K562 (cell line): Measurements from ENCODE around the gene NHLH1. TPM values are rescaled to one million over a fixed set of nuclear protein-coding genes. Genes with fewer than 3 reads are reported as not detected.

Experiments
- CREM ChIP-seq: IDR thresholded peaks from 2 replicates; pipeline ENCODE4 v1.6.1; 2014; ENCODE audit warnings: antibody characterized with exemption, low read depth
- E2F8 ChIP-seq: fragments of 450-650 bp; IDR thresholded peaks from 2 replicates; pipeline ENCODE4 v1.7.1; 2018; ENCODE audit warnings: mild to moderate bottlenecking, low read depth; ENCODE audit not compliant: partially characterized antibody
- ID3 ChIP-seq, 2 experiments: fragments of 250-450 bp in 1 of 2; fragments of 450-650 bp in 1 of 2; sonication (Bioruptor Pico) in 1 of 2; IDR thresholded peaks; 2 replicates each; pipeline versions ENCODE4 v1.6.1 to v1.8.0; 2016 to 2021; ENCODE audit warnings: mild to moderate bottlenecking in 2 of 2, moderate library complexity in 2 of 2, missing compliant biosample characterization in 1 of 2, missing genetic modification characterization in 1 of 2
- JUND ChIP-seq, 2 experiments: IDR thresholded peaks; 2 replicates in 1 of 2; 3 replicates in 1 of 2; pipeline ENCODE4 v1.6.1; 2011; ENCODE audit warnings: borderline replicate concordance in 2 of 2, low read depth in 2 of 2, low read length in 2 of 2, improper control_type of control experiment in 1 of 2, missing biosample characterization in 1 of 2, missing genetic modification characterization in 1 of 2, missing genetic modification reagents in 1 of 2
- MCM5 ChIP-seq: fragments of 450-650 bp; IDR thresholded peaks from 2 replicates; pipeline ENCODE4 v1.6.1; 2016; ENCODE audit warnings: low read depth
- MCM7 ChIP-seq, 2 experiments: fragments of 450-650 bp; IDR thresholded peaks; 2 replicates each; pipeline ENCODE4 v1.6.1; 2016 to 2018
- NR2C1 ChIP-seq, 2 experiments: fragments of 450-650 bp; IDR thresholded peaks; 2 replicates each; pipeline ENCODE4 v1.6.1; 2017; ENCODE audit warnings: mild to moderate bottlenecking in 2 of 2, antibody characterized with exemption in 1 of 2, inconsistent platforms in 1 of 2, missing compliant biosample characterization in 1 of 2, missing genetic modification characterization in 1 of 2
- PML ChIP-seq: IDR thresholded peaks from 2 replicates; pipeline ENCODE4 v1.6.1; 2012; ENCODE audit warnings: low read length, inconsistent platforms
- POLR2AphosphoS2 ChIP-seq: IDR thresholded peaks from 2 replicates; pipeline ENCODE4 v1.6.1; 2012; ENCODE audit warnings: low read length, improper control_type of control experiment
- PREB ChIP-seq: sonication (generic); formaldehyde crosslinking; IDR thresholded peaks from 2 replicates; pipeline ENCODE4 v1.8.1; 2023; ENCODE audit warnings: mild to moderate bottlenecking, missing genetic modification reagents
- PURB ChIP-seq: sonication (generic); formaldehyde crosslinking; IDR thresholded peaks from 2 replicates; pipeline ENCODE4 v1.9.0; 2021; ENCODE audit warnings: low read depth, mild to moderate bottlenecking, missing genetic modification reagents
- SMAD3 ChIP-seq: fragments of 450-650 bp; formaldehyde crosslinking; conservative IDR thresholded peaks from 2 replicates; pipeline ENCODE4 v1.4.0; 2020; ENCODE audit warnings: mild to moderate bottlenecking
- SP2 ChIP-seq: IDR thresholded peaks from 2 replicates; pipeline ENCODE4 v1.6.1; 2011; ENCODE audit warnings: mild to moderate bottlenecking, low read depth, low read length, moderate library complexity; ENCODE audit not compliant: poor library complexity, severe bottlenecking; ENCODE audit errors: extremely low read depth
- TCF7 ChIP-seq: sonication (generic); IDR thresholded peaks from 2 replicates; pipeline ENCODE4 v1.6.1; 2016; ENCODE audit warnings: antibody characterized with exemption, borderline replicate concordance
- ZNF263 ChIP-seq: sonication (generic); formaldehyde crosslinking; IDR thresholded peaks from 2 replicates; pipeline ENCODE4 v1.8.0; 2022; ENCODE audit warnings: mild to moderate bottlenecking, missing genetic modification reagents, borderline replicate concordance
- ZNF707 ChIP-seq: fragments of 250-450 bp; sonication (Bioruptor Pico); conservative IDR thresholded peaks from 2 replicates; pipeline ENCODE4 v1.8.0; 2022; ENCODE audit warnings: inconsistent platforms, mild to moderate bottlenecking, moderate library complexity
- polyA plus RNA-seq, 8 experiments: library from polyadenylated mRNA; depleted of rRNA in 4 of 8; stranded (reverse) in 5 of 8; unstranded in 3 of 8; fragments of >200 nt; fragmentation: Nextera tagmentation in 2 of 8; fragmentation: Illumina TruSeq in 1 of 8; extraction: Ambion mirVana in 2 of 8; extraction: Trizol in 1 of 8; gene quantifications; 2 replicates each; pipeline versions ENCODE4 v1.2.1 to v1.2.3, GENCODE V29; 2011 to 2014; ENCODE audit warnings: inconsistent platforms in 1 of 8, missing spikeins in 1 of 8
- total RNA-seq, 7 experiments: library from RNA; depleted of rRNA in 6 of 7; stranded (reverse); fragments of >200 nt in 6 of 7; fragmentation: Illumina TruSeq in 2 of 7; extraction: Trizol in 2 of 7; gene quantifications; 2 replicates each; pipeline versions ENCODE4 v1.2.1 to v1.2.3, GENCODE V29; 2011 to 2021; ENCODE audit warnings: low replicate concordance in 1 of 7
- TF ChIP-seq, protein P1 (sequence below): fragments of 200-800 bp; sonication (Bioruptor generic); IDR thresholded peaks from 2 replicates; pipeline ENCODE4 v1.6.1; 2017; ENCODE audit warnings: missing genetic modification characterization, missing compliant biosample characterization

NHLH1 gene
- total and polyA plus RNA-seq, 9 of the 15 experiments (the other 6 are each of a cell fraction or from before 2014, with no cell fraction given), result 0.09 to 1.3 (median 0.35) TPM; not detected in 1

GRCh38 chr1:160342953-160343869 lies 23.7 kb upstream of the NHLH1 start, which contains the start of the genes COPA and NCSTN (continued):
- TF ChIP-seq E2F8, result peak; percentile 89
- TF ChIP-seq SMAD3, result no peak
- peak; percentile 75 for TF ChIP-seq NR2C1 (IDR thresholded peaks at IDR 0.05)
- peak; percentile 63 for TF ChIP-seq NR2C1 (tag; IDR thresholded peaks at IDR 0.05)
- no peak for TF ChIP-seq PREB (CRISPR knock-in tag)
- TF ChIP-seq TCF7, result peak; percentile 46; the same call in 1 of the 2 replicates
- peak; percentile 39; the same call in 1 of the 2 replicates for TF ChIP-seq ZNF263
- peak; percentile 55; the same call in 1 of the 2 replicates for TF ChIP-seq POLR2AphosphoS2
- TF ChIP-seq PURB (CRISPR knock-in tag), result no peak
- peak; percentile 86; the same call in 1 of the 2 replicates for TF ChIP-seq PML
- TF ChIP-seq SP2, result peak; percentile 93
- peak; percentile 90 for TF ChIP-seq CREM
- TF ChIP-seq MCM5, result no peak
- TF ChIP-seq JUND (IDR thresholded peaks at IDR 0.05; ENCODE audit: borderline replicate concordance, low read depth, low read length), result peak; percentile 56
- peak; percentile 9; the same call in 1 of the 3 replicates for TF ChIP-seq JUND (tag; IDR thresholded peaks at IDR 0.05; ENCODE audit: borderline replicate concordance, low read depth, low read length)
- no peak for TF ChIP-seq ID3 (CRISPR knock-in tag; IDR thresholded peaks at IDR 0.05)
- peak; percentile 84; the same call in 1 of the 2 replicates for TF ChIP-seq ID3 (tag; IDR thresholded peaks at IDR 0.05)
- TF ChIP-seq MCM7 (IDR thresholded peaks at IDR 0.05), result no peak
- no peak for TF ChIP-seq ZNF707 (CRISPR knock-in tag)
- TF ChIP-seq, protein P1, sequence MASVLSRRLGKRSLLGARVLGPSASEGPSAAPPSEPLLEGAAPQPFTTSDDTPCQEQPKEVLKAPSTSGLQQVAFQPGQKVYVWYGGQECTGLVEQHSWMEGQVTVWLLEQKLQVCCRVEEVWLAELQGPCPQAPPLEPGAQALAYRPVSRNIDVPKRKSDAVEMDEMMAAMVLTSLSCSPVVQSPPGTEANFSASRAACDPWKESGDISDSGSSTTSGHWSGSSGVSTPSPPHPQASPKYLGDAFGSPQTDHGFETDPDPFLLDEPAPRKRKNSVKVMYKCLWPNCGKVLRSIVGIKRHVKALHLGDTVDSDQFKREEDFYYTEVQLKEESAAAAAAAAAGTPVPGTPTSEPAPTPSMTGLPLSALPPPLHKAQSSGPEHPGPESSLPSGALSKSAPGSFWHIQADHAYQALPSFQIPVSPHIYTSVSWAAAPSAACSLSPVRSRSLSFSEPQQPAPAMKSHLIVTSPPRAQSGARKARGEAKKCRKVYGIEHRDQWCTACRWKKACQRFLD (CRISPR knock-in tag), result 0 out of 2 replicates have a peak, but pooled peaks have one; percentile 30
